Cardiac fibroblast (primary cell): ENCODE measurements around the gene ATP2C2.

Experiments
- DNase-seq, 2 donors: peaks; one replicate each; pipeline versions ENCODE4 v3.0.0 to v3.0.0-alpha.2; 2010; ENCODE audit warnings: low read depth in 2 of 2
- H3K4me3 ChIP-seq, 2 donors: replicated peaks in 1 of 2; 1 replicate in 1 of 2; 2 replicates in 1 of 2; pipeline ENCODE4 v1.5.1; 2011; ENCODE audit warnings: low read depth in 2 of 2, low read length in 2 of 2, mild to moderate bottlenecking in 2 of 2, moderate library complexity in 1 of 2
- TF ChIP-seq, protein P1 (sequence below): IDR thresholded peaks from one replicate; pipeline ENCODE4 v1.5.1; 2011; ENCODE audit warnings: low read depth, mild to moderate bottlenecking, low read length, inconsistent platforms

The ATP2C2 gene

GRCh38 chr16:84466692-84467091 lies 98.4 kb downstream of the ATP2C2 start:
- H3K4me3 ChIP-seq = no peak overlapping the region
- TF ChIP-seq, protein P1, sequence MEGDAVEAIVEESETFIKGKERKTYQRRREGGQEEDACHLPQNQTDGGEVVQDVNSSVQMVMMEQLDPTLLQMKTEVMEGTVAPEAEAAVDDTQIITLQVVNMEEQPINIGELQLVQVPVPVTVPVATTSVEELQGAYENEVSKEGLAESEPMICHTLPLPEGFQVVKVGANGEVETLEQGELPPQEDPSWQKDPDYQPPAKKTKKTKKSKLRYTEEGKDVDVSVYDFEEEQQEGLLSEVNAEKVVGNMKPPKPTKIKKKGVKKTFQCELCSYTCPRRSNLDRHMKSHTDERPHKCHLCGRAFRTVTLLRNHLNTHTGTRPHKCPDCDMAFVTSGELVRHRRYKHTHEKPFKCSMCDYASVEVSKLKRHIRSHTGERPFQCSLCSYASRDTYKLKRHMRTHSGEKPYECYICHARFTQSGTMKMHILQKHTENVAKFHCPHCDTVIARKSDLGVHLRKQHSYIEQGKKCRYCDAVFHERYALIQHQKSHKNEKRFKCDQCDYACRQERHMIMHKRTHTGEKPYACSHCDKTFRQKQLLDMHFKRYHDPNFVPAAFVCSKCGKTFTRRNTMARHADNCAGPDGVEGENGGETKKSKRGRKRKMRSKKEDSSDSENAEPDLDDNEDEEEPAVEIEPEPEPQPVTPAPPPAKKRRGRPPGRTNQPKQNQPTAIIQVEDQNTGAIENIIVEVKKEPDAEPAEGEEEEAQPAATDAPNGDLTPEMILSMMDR = no peak
- no peak for DNase-seq

DNA sequence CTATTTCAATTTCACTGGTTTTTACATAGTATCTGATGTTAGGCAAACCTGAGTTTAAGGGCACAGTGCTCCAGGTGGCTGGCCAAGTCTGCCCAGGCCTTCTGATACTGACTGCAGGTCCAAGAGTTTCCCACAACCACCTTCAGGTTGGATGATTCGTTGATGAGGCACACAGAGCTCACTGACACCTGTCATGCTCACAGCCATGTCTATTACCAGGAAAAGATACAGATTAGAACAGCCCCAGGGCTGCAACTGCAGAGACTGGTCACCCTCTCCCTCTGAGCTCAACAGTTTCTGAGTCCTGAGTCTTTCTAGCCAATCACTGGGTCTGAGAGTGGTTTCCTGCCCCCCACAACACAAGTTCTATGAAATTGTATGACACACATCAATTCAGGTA lies 98.9 kb downstream of the ATP2C2 start:
- TF ChIP-seq, protein P1 = no peak
- DNase-seq = no peak
- H3K4me3 ChIP-seq = no peak overlapping the region

GRCh38 chr16:84467709-84468108 lies 99.4 kb downstream of the ATP2C2 start:
- no peak for DNase-seq
- TF ChIP-seq, protein P1 = no peak
- H3K4me3 ChIP-seq = no peak overlapping the region

DNA sequence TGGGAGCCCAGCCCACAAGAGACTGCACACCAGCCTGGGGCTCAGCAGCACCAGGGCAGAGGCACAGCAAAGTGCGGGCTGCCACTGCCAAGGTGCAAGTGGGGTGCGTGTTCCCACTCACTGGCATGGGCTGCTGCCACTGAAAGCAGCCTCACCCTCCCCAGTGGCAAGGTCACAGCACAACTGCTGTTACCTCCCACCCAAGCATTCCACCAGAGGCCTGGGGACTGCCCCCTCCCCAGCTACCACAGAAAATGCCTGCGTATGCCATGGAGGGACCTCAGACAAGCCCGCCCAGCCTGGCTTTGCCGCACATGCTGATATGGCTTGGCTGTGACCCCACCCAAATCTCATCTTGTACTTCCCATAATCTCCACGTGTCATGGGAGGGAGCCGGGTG lies 103.0 kb downstream of the ATP2C2 start:
- H3K4me3 ChIP-seq = no peak overlapping the region
- DNase-seq = no peak
- TF ChIP-seq, protein P1 = no peak

GRCh38 chr16:84471966-84472365 lies 103.6 kb downstream of the ATP2C2 start:
- DNase-seq = no peak
- TF ChIP-seq, protein P1 = no peak
- H3K4me3 ChIP-seq = no peak overlapping the region

DNA sequence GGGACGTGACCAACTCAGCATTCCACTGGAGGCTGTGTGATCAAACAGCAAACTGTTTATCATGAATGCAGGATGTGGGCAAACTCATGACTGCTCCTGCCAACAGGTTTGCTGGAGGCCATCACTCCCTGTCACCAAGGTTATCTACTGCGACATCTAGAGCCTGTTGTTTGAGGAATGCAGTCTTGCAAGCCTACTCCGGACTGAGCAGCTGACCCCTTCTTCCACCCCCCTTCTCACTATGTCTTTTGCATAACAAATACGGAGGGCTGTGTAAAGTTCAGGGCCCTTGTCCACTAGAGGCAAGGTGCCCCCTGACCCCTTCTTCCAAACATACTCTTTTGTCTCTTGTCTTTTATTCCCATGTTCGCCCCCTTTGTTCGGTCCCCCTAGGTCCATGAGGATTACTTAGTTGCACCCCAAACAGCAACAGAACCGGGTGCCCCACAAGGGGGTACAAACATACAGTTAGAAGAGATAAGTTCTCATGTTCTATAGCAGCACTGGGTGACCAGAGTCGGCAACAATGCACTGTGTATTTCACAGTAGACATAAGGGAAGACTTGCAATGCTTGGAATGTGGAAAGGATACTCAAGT lies 107.4 kb downstream of the ATP2C2 start:
- no peak for DNase-seq
- H3K4me3 ChIP-seq = no peak overlapping the region
- TF ChIP-seq, protein P1 = no peak

- no peak overlapping the region for H3K4me3 ChIP-seq
- DNase-seq = no peak
- TF ChIP-seq, protein P1 = no peak
Observed at GRCh38 chr16:84476401-84476800, 108.1 kb downstream of the ATP2C2 start.
